ENCODE data around the gene SH3BGRL3. TPM values are rescaled to one million over a fixed set of nuclear protein-coding genes. Genes with fewer than 3 reads are reported as not detected.

Gene SH3BGRL3
- total RNA-seq, 4 donors from 2014 or later, result 76.9 to 163 (median 106) TPM

DNA sequence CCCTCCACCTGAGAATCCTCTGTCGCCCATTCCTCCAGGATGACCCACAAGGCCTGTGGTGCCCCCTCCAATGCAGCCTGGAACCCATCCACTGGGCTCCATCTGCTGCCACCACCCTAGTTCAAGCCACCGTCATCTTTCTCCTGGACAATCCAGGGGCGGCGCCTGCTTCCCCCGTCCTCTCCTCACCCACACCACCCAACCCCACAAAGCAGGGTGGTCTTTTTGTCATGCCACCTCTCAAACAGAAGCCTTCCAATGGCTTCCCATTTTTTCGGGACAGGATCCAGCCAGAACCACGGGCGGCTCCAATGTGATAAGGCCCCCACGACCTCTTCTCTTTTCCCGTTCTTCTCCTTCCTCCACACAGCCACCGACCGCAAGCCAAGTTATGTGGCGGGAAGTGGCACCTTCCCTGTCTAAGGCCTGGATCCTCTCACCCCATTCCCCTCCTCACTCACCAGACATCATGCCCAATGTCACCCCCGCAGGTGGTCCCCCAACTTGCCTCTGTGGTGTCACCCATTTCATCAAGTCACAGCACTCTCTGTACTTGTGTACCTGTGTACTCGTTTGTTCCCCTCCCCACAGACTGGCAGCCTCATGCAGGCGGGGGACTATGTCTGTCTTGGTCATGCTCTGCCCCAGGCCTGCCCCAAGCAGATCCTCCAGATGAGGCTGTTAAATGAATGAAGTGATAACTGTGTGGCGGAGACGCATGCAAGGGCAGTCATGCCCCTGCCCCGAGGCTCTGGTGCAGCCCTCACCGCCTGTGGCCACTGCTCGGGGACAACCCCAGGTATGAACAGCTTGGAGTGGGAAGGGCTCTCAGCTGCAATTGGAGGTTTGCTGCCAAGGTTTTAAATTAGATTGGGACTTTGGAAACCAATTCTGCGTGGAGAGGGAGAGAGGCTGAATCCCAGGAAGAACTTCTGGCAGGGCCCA, 15.6 kb downstream of the SH3BGRL3 start:
- no peak overlapping the region for H3K27ac ChIP-seq
- H3K4me1 ChIP-seq, result peaks cover 0 to 28% (median 0%) of the 10 kb centered on the region in 3 donors
- no peak for DNase-seq

DNA sequence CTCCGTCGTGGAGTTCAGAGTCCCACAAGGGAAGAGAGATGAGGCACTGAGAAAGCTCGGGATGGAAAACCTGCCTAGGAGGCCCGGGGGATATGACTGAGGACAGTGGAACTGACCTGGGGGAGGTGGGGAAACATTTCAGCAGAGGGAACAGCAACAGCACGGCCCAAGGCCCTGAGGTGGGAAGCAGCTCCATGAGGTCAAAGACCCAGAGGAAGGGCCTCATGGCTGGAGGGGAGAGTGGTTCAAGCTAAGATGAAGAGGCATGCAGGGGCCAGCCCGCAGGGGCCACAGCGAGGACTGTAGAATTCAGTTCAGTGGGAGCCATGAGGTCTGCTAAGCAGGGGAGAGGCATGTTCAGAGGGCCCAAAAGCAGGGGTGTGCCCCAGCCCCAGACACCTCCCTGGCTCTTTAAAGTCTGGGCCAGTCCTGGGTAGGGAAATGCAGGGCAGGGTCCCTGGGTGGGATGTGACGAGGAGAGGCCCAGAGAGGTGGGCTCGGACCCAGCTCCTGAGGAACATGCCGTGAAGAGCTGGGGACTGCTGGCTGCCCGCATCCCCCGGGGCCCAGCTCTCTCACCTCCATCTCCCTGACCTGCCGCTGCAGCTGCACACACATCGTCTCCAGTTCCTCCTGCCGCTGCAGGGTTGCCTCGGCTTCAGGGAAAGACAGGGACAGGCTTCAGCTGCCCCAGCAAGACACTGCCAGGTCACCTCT, 16.6 kb downstream of the SH3BGRL3 start:
- 77 to 80% methylated on average over 7 to 14 of the region's 16 CpGs for WGBS, 2 donors
- TF ChIP-seq POLR2A (IDR thresholded peaks at IDR 0.05), result no peak
- TF ChIP-seq, protein P1, sequence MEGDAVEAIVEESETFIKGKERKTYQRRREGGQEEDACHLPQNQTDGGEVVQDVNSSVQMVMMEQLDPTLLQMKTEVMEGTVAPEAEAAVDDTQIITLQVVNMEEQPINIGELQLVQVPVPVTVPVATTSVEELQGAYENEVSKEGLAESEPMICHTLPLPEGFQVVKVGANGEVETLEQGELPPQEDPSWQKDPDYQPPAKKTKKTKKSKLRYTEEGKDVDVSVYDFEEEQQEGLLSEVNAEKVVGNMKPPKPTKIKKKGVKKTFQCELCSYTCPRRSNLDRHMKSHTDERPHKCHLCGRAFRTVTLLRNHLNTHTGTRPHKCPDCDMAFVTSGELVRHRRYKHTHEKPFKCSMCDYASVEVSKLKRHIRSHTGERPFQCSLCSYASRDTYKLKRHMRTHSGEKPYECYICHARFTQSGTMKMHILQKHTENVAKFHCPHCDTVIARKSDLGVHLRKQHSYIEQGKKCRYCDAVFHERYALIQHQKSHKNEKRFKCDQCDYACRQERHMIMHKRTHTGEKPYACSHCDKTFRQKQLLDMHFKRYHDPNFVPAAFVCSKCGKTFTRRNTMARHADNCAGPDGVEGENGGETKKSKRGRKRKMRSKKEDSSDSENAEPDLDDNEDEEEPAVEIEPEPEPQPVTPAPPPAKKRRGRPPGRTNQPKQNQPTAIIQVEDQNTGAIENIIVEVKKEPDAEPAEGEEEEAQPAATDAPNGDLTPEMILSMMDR (IDR thresholded peaks at IDR 0.05), result no peak
- intact Hi-C loops (cut with DNase I), result no loop called here

More for the DNA sequence above, 15.6 kb downstream of the SH3BGRL3 start:
- TF ChIP-seq, protein P1 (IDR thresholded peaks at IDR 0.05), result no peak
- TF ChIP-seq POLR2A (IDR thresholded peaks at IDR 0.05), result no peak
- WGBS, 2 donors, result 87 to 89% methylated on average over 21 to 22 of the region's 22 CpGs
- Histone ChIP-seq H3K4me3 (no peak overlapping the region), H3K27me3 (no peaks in the 10 kb centered on the region), H3K9me3 (no peaks in the 10 kb centered on the region), H3K36me3 (peaks cover 0 to 17% (median 0%) of the 10 kb centered on the region in 3 donors)
- intact Hi-C loops (cut with DNase I), result no loop called here

DNA sequence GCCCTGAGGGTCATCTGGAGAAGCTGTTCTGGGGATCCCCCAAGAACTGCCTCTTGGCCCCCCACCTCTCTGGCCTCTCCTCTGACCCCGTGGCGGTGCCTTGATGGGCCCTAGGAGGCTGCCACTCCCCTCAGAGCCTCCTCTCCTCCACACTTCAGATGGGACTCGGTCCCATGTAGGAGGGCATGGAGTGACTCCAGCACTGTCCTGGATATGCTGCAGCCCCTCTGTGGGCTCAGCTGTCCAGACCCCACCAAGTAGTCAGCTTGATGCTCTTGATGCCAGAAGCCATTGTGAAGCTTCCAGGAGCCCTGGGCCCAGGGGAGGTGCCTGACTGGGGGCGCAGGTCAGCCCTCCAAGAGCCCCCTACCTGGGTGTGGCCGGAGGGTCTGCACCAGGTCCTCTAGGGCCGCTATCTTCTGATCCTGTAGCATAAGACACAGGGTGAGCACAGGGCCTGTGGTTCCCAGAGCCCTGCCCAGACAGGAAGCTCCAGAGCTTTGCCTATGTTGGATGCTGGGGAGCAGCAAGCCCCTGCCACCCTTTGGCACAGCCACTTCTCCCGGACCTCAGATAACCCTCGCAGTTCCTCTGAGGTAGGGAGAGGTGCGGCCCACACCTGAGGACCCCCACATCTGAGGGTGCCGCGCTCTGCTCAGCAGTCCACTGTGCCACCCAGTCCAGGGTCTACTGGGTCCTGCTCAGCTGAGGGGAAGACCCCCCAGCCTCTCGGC, 17.3 kb downstream of the SH3BGRL3 start:
- WGBS, 2 donors, result 94% methylated on average over 3 of the region's 12 CpGs; no CpG with 5 or more reads in 1 of the 2 donors
- Histone ChIP-seq H3K27me3 (no peaks in the 10 kb centered on the region), H3K27ac (no peak overlapping the region), H3K4me3 (no peak overlapping the region), H3K9me3 (no peaks in the 10 kb centered on the region), H3K36me3 (peaks cover 0 to 17% (median 0%) of the 10 kb centered on the region in 3 donors), H3K4me1 (peaks cover 0 to 12% (median 0%) of the 10 kb centered on the region in 3 donors)
- TF ChIP-seq, protein P1 (IDR thresholded peaks at IDR 0.05), result no peak
- TF ChIP-seq POLR2A (IDR thresholded peaks at IDR 0.05), result no peak
- intact Hi-C loops (cut with DNase I), result no loop called here
- no peak for DNase-seq

More for the DNA sequence above, 16.6 kb downstream of the SH3BGRL3 start:
- no peaks in the 10 kb centered on the region for H3K27me3 ChIP-seq
- H3K36me3 ChIP-seq, result peaks cover 0 to 17% (median 0%) of the 10 kb centered on the region in 3 donors
- H3K9me3 ChIP-seq, result no peaks in the 10 kb centered on the region
- H3K4me3 ChIP-seq, result no peak overlapping the region
- peaks cover 0 to 17% (median 0%) of the 10 kb centered on the region in 3 donors for H3K4me1 ChIP-seq
- no peak for DNase-seq
- H3K27ac ChIP-seq, result no peak overlapping the region

DNA sequence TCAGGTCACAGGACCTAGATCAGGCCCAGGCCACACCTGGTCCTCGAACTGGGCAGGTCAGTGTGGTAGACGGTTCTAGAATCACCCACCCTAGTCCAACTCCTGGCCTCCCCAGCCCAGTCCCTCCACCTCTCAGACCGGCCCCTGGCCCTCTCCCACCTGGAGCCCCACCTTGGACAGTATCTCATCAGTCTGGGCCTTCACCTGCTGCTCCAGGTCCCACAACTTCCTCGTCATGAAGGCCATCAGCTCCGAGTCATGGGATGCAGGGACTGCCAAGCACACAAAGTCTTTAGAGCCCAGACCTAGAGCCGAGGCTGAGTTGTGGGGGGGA, 17.9 kb downstream of the SH3BGRL3 start:
- Histone ChIP-seq H3K27me3 (no peaks in the 10 kb centered on the region), H3K4me1 (peaks cover 0 to 12% (median 0%) of the 10 kb centered on the region in 3 donors), H3K9me3 (no peaks in the 10 kb centered on the region), H3K4me3 (no peak overlapping the region), H3K27ac (no peak overlapping the region), H3K36me3 (peaks cover 0 to 17% (median 0%) of the 10 kb centered on the region in 3 donors)
- no peak for DNase-seq
- intact Hi-C loops (cut with DNase I), result no loop called here
- 64 to 86% methylated on average over 2 of the region's 6 CpGs for WGBS, 2 donors
- no peak for TF ChIP-seq POLR2A (IDR thresholded peaks at IDR 0.05)
- TF ChIP-seq, protein P1 (IDR thresholded peaks at IDR 0.05), result no peak

Data from esophagus squamous epithelium (tissue), 5 donors.